HK-2 (cell line): ENCODE results near the gene TIMM10.
A peak's percentile ranks its signal among the peaks of the same experiment; 100 is the strongest.

Experiments
- DNase-seq: peaks from one replicate; pipeline ENCODE4 v3.0.0-alpha.2; 2018; ENCODE audit not compliant: unreplicated experiment

Gene TIMM10

DNA sequence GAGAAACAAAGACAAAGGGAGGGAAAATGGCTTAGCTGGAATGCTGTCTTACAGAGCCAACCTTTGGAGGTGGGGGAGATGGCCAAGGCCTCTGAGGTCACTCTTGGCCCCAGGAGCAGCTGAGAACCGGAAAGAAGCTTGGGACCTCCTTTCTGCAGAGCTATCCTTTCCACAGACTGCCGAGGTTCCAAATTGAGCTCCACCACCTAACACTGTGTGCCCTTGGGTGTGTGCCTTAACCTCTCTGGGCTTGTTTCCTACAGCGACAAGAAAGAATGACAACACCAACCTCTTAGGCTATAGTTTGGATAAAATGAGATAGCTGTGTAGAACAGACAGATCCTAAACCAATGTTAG is 47.0 kb downstream of the TIMM10 start:
- no peak for DNase-seq

DNA sequence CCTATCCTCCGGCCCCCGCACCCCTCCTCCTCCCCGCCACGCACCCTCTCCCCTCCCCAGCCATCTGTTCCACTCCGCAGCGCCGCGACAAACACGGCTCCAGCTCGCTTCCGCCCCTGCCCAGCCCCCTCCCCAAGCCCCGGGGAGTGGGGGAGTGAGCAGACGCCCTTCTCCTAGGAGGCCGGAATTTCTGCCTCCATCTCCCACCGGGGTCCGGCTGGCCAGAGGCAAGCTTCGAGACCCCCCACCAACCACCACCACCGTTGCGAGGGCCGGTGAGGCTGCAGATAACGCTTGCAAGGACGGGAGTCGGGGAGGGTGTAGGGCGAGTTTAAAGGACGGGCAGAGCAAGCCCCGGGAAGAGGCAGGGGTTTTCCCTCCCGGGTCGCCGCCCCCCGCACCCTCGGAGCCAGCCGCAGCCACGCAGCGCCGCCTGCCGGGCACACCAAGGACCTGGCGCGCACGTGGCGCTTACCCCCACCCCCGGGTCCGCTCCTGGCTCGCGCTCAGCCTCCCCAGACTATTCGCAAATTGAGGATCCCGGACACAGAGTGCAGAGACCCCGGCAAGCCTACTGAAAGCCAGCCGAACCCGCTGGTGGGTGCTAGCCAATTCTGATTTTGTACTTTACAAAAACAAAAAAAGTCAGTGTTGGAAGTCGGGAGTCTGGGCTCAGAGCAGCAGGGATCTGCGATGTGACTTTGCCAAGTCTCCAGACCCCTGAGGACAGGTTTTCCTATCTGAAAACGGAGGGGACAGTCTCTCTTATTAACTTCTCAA is 47.6 kb downstream of the TIMM10 start:
- DNase-seq = peak; percentile 60

DNA sequence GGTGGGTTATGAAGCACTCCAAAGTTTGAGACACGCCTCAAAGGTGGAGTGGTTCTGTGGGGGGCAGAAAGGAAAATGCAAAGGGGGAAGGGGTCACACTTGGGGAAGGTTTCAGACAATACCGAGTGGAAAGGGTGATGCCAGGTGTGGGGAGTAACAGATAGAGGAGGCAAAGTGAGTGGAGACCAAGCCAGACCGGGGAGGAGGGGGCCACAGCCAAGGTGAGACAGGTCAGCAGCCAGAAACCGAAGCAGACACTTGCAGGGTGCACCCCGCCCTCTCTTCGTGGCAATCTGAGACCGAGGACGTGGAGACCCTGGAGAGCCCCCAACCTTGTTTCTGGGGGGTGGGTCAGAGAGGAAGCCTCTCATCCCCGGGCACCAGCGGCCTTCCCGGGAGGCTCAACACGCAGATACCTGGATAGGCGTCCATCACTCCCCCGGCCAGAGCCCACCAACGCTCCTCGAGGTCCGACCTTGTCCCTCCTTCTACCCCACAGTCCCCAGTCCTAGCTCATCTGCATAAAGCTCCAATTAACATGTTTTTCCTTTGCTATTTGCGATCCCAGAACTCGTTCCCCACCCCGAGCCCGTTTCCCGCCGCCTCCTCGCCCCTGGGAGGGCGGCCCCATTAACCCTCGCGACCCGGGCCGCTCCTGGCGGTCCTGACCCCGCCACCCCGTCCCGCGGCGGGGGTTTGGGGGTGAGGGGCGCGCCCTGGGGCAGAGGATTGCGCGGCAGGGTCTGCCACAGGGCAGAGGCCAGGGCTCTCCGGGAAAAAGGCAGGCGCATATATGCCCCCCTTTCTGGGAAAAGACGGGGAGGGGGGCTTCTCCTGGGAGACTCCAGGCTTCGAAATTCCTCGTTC is 48.4 kb downstream of the TIMM10 start:
- DNase-seq = no peak

DNA sequence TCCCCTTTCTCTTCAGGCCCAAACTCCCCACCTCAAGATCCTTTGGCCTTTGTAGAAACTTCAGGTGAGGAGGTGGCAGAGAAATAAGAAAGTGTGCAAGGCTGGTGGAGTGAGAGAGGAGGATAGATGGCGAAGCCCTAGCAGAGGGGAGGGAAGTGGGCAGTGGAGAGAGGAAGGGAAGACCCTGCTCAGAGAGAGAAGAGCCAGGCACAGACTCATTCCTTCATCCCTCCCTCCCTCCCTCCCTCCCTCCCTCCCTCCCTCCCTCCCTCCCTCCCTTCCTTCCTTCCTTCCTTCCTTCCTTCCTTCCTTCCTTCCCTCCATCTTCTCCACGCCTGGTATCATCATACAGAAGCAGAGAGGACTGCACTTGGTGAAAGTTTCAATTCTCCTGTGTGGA is 49.2 kb downstream of the TIMM10 start:
- DNase-seq = no peak

DNA sequence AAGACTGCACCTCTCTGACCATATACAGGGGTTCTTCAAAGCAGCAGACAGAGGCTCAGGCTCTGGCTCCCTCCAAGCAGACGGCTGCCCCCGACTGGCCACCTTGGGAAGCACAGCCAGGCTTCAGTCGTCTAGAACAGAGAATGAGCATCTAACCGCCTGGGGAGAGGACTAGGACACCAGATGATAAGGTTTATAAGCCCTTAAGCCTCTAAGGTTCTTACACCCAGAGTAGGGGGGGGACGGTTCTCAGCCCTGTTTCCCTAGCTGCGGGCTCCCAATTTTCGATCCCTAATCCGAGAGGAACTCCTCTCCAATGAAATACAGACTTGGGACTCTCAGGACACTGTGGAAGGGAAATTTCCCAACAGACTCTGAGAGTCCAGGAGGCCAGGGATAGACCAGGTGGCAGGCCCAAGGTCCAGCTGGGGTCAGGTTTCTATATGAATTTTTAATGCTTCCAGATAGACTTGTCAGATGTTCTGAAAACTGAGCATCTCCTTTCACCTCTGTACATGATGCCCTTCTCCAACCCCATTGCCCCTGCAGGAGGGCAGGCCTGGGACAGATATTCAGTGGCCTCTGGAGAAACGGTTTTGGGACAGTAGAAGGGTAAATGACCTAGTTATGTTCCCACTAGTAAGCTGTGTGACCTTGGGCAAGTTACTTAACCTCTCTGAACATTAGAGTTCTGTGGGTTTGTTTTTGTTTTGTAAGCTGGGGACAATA is 50.0 kb downstream of the TIMM10 start:
- DNase-seq = no peak

DNA sequence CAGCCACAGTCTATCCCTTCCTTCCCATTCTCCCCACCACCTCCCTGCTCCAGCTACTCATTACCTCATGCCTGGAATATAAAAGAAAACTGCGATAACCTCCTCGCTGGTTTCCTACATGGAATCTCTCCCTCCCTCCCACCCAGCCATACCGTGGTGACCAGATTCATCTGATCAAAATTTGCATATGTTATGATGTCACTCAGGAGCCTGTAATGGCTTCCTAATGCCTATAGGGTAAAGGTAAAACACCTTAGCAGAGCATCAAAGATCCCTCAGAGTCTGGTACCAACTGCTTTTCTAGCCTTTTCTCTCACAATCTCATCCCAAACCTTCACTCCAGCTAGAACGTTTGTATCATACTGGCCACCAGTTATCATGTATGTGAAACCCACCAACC is 50.6 kb downstream of the TIMM10 start:
- DNase-seq = no peak

DNA sequence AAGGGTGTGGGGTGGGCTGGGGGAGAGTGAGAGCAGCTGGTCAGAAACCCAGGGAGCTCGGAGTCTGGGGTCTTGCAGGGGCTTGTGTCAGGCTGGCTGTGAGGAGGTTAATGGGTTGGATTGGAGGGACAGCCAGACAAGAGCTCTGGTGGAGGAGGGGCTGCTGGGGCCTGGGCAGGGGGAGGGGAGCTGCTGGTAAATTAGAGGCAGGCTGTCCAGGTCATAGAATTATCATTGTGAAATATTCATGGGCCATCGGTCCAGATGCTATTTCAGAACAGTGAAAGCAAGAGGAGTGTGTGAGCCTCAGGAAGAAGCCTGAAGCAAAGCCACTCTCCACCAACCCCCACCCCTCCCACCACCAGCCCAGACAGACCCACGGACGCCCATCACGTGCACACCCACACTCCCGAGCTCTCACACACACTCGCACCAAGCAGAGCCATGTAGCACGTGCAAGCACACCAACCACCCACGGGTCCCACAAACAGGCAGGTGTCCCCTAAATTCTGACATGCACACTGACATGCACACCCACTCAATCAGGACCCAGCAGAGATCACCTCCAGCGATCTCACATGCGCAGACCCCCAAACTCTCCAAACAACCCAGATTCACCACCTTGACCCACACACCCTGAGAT is 51.4 kb downstream of the TIMM10 start:
- DNase-seq = no peak
